Urinary bladder (tissue), 4 donors: ENCODE data around the gene PCDH18. TPM values are rescaled to one million over a fixed set of nuclear protein-coding genes. Genes with fewer than 3 reads are reported as not detected.
A peak's percentile ranks its signal among the peaks of the same experiment; 100 is the strongest.
"Not testable (repeated sequence)": the region's sequence is repeated elsewhere in the genome, so short reads cannot be mapped to it uniquely, and the experiment has no call there.

Source experiments
- DNase-seq: peaks from one replicate; pipeline ENCODE4 v3.0.0-alpha.2; 2015; ENCODE audit errors: extremely low spot score
- H3K27ac ChIP-seq: one replicate; pipeline ENCODE4 v1.5.1; 2013; ENCODE audit warnings: low read depth, mild to moderate bottlenecking, moderate library complexity
- H3K36me3 ChIP-seq: one replicate; pipeline ENCODE4 v1.6.1; 2013; ENCODE audit warnings: mild to moderate bottlenecking, moderate library complexity; ENCODE audit not compliant: insufficient read depth
- H3K4me1 ChIP-seq: one replicate; pipeline ENCODE4 v1.6.1; 2013; ENCODE audit warnings: mild to moderate bottlenecking, moderate library complexity; ENCODE audit not compliant: insufficient read depth
- H3K4me3 ChIP-seq: one replicate; pipeline ENCODE4 v1.5.1; 2013; ENCODE audit warnings: low read depth, low read length
- WGBS: extraction: QIAGEN DNeasy Blood & Tissue Kit; methylation state at CpG from one replicate; pipeline ENCODE4 v1.1.7; 2013; 5-methylcytosine and 5-hydroxymethylcytosine counted together
- polyA plus RNA-seq: library from polyadenylated mRNA; stranded (reverse); fragments of 200-250 nt; gene quantifications from one replicate; pipeline ENCODE4 v1.2.3, GENCODE V29; 2013
- total RNA-seq: library from RNA; depleted of rRNA; stranded (reverse); fragments of >200 nt; gene quantifications from one replicate; pipeline ENCODE4 v1.2.3, GENCODE V29; 2014
- donor health status: healthy with polysubstance abuse.
- donor health status: healthy.

Gene PCDH18
- total and polyA plus RNA-seq, 2 donors = 28.7 to 227 TPM

DNA sequence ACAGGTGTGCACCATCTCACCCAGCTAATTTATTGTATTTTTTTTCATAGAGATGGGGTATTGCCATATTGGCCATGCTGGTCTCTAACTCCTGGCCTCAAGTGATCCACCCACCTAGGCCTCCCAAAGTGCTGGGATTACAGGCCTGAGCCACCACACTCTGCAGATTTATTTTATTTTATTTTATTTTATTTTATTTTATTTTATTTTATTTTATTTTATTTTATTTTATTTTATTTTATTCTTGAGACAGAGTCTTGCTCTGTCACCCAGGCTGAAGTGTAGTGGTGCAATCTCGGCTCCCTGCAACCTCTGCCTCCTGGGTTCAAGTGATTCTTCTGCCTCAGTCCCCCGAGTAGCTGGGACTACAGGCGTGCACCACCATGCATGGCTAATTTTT, 15.0 kb downstream of the PCDH18 start:
- H3K27ac ChIP-seq, H3K36me3 ChIP-seq, H3K4me3 ChIP-seq, DNase-seq, H3K4me1 ChIP-seq: not testable (repeated sequence)
- WGBS = 80% methylated on average over 3 of the region's 3 CpGs

DNA sequence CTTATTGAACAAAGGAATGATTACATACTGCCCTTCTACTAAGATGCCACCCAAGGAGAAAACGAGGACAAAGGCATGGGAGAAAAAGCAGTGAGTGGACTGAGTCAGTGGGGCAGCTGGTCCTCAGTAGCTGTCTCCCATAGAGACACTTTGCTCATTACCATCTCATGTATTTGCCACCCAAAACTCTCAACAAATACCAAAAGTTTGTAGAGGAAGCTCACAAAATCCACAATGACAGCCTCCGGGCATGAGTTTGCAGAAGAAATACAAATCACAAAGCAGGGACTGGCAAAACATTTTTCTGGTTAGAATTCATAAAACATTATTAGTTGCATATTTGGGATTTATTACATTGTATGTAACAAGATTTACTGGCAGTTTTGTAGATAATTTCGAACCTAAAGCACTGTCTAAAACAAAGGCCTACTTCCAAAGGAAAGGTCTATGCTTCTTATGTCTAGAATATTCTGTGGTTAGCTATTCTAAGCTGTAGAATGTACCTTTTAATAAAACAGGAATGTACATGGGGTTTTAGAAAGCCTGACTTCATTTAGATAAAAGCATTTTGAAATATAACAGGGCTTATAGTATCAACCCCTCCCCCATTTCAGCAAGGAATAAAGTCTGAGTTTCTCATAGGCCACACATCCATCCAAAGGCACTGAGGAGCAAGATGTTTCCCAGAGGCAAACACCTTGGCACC, 17.7 kb downstream of the PCDH18 start:
- Histone ChIP-seq H3K27ac (no peak overlapping the region), H3K4me3 (no peak overlapping the region), H3K36me3 (no peaks in the 10 kb centered on the region), H3K4me1 (no peaks in the 10 kb centered on the region)
- 51% methylated on average over 3 of the region's 3 CpGs for WGBS
- DNase-seq = no peak

DNA sequence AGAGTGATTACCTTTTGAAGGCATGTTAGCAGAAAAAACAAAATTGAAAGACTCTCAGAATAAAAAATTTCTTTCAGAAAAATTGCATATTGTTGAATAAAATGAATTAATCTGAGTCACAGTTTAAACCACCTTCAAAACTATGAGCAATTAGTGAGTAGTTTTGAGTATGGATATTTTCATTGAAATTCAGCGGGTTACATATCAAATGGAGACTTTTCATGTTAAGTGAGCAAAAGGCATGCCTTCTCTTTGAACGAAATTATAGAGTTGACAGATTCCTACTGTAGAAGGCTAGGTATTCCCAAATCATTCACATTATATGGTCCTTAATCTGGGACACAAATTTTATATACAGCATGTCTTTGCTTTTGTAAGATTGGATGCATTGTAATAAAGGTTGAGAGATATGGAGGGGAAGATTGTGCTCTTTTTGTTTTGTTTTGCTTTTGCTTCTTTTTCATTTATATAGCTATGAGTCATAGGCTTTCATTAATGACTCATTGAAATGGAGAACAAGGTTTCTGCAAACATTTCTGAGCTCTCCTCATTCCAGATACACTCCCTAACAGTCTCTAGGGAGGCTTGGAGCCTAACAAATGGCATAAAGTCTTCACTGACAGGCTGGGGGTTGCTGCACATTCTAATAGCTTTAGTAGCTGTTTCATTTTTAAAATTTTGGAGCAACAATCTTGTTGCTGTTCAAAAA, 21.6 kb downstream of the PCDH18 start:
- H3K27ac ChIP-seq = no peak overlapping the region
- 53% methylated on average over 2 of the region's 2 CpGs for WGBS
- no peak overlapping the region for H3K4me3 ChIP-seq
- DNase-seq = no peak
- no peaks in the 10 kb centered on the region for H3K4me1 ChIP-seq
- H3K36me3 ChIP-seq = no peaks in the 10 kb centered on the region

DNA sequence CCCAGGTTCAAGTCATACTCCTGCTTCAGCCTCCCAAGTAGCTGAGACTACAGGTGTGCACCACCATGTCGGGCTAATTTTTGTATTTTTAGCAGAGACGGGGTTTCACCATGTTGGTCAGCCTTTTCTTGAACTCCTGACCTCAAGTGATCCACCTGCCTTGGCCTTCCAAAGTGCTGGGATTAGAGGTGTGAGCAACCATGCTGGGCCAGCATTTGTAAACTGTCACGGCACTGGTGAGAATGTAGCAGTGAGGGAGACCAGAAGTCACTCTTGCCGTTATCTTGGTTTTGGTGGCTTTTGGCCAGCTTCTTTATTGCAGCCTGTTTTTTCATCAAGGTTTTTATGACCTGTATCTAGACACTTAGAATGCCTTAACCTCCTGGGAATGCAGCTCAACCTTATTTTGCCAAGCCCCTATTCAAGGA, 22.4 kb downstream of the PCDH18 start:
- DNase-seq = no peak
- Histone ChIP-seq H3K4me1 (no peaks in the 10 kb centered on the region), H3K27ac (no peak overlapping the region), H3K4me3 (no peak overlapping the region), H3K36me3 (no peaks in the 10 kb centered on the region)
- 64% methylated on average over 4 of the region's 4 CpGs for WGBS

DNA sequence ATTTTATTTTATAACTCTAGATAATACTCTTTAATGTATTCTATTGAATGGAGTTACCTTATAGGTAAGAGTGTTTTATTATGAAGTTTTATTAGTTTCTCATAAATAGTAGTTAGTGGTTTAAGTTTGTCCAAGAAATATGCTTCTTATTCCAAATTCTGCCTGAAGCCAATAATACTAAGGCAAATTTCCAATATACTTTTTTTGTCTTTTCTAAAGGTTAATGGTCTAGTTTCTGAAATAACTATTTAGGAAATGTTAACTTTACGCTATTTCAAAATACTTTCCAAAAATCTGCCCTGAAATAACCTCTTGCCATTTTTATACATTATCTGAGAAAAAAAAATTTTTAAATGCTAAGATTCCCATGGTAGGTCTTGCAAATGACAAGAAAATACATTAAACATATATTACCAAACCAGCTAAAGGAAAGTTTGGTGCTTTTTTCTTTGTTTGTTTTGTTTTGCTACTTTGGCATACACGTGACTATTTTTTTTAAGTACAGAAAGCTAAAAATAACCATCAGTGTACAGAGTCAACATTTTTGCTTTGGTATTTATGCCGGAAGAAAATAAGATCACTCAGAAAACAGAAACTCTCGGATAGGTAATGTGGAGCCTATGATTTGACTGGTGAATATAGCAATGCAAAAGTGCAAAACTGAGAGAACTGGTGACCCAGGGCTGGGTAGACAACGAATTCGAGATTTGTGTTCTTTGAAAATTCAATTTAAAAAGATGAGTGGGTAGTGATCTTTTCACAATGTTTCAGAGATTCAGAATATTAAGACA, 29.8 kb downstream of the PCDH18 start:
- H3K27ac ChIP-seq = no peak overlapping the region
- 74% methylated on average over 6 of the region's 6 CpGs for WGBS
- H3K4me1 ChIP-seq = no peaks in the 10 kb centered on the region
- no peak for DNase-seq
- no peaks in the 10 kb centered on the region for H3K36me3 ChIP-seq
- no peak overlapping the region for H3K4me3 ChIP-seq

DNA sequence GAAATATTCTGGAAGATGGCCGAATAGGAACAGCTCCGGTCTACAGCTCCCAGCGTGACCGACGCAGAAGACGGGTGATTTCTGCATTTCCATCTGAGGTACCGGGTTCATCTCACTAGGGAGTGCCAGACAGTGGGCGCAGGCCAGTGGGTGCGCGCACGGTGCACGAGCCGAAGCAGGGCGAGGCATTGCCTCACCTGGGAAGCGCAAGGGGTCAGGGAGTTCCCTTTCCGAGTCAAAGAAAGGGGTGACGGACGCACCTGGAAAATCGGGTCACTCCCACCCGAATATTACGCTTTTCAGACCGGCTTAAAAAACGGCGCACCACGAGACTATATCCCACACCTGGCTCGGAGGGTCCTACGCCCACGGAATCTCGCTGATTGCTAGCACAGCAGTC, 36.0 kb downstream of the PCDH18 start:
- DNase-seq, H3K27ac ChIP-seq, H3K4me1 ChIP-seq, H3K36me3 ChIP-seq, H3K4me3 ChIP-seq: not testable (repeated sequence)
- 92% methylated on average over 26 of the region's 29 CpGs for WGBS

DNA sequence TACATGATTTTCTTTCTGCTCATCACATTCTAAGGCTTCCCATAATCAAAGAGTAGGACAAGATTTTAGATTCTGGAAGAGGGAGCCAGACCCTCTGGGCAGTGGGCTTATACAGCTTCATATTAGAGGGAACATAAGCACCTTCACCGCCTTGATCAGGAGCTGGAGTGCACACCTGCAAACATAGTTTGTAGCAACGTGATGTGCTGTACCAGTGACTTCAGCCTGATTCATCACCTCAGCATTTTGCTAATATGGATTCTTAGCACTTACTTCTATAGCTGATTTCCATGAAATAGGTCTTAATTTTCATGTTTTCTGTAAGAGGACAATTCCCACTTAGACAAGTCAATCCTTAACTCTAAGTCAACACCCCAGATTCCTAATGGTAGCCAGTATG, 36.7 kb downstream of the PCDH18 start:
- no peak overlapping the region for H3K4me3 ChIP-seq
- no peaks in the 10 kb centered on the region for H3K4me1 ChIP-seq
- 94% methylated on average over 2 of the region's 2 CpGs for WGBS
- no peak for DNase-seq
- H3K36me3 ChIP-seq = no peaks in the 10 kb centered on the region
- H3K27ac ChIP-seq = no peak overlapping the region

DNA sequence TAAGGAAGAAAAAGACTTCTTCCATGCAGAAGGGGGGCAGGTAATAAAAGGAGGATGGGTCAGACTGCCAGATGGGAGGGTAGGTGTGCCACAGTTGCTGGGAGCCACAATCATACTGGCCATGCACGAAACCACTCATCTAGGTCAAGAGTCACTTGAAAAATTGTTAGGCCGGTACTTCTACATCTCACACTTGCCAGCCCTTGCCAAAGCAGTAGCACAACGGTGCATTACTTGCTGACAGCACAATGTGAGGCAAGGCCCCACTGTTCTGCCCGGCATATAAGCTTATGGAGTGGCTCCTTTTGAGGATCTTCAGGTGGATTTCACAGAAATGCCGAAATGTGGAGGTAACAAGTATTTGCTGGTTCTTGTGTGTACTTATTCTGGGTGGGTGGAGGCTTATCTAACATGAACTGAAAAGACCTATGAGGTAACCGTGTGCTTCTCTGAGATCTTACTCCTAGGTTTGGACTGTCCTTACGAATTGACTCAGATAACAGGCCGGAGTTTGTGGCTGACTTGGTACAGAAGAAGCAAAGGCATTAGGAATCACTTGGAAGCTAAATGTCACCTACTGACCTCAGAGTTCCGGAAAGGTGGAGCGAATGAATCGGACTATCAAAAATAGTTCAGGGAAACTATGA, 48.9 kb downstream of the PCDH18 start:
- not testable (repeated sequence) for DNase-seq, H3K27ac ChIP-seq, H3K36me3 ChIP-seq, H3K4me1 ChIP-seq, H3K4me3 ChIP-seq
- 87% methylated on average over 11 of the region's 11 CpGs for WGBS

DNA sequence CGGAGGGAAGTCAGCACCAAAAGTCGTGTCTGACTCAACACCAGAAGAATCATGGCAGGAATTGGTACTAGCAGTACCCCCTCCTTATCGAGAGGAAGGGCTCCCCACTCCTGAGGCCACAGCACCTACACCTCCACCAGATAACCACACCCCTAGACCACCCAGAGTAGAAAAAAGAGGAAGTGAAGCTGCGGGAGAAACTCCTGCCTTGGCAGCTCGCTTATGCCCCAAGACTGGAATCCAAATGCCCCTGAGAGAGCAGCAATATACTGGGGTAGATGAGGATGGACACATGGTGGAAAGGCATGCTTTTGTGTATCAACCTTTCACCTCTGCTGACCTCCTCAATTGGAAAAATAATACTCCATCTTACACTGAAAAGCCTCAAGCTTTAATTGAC, 52.6 kb downstream of the PCDH18 start:
- H3K4me3 ChIP-seq, H3K36me3 ChIP-seq, H3K27ac ChIP-seq, H3K4me1 ChIP-seq, DNase-seq: not testable (repeated sequence)
- WGBS = 96% methylated on average over 5 of the region's 5 CpGs

DNA sequence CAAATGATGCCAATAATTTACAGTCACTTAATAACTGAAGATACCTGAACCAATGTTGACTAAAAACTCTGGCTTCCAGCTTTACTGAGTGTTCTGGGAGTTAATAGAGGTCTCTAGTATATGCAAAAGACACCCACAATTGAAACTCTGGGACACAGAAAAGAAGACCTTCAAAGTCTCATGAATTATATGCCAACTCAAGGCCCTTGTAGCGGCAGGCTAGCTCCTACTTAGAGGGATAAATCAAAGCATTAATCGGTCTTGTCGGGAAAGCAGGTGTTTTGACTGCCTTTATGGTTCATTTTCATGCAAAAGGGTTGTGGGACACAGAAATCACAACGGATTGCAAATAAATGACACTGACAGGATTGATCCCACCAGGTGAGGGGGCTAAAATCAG, 55.9 kb downstream of the PCDH18 start:
- H3K27ac ChIP-seq = peak overlapping the region; percentile 60
- no peak for DNase-seq
- 78% methylated on average over 4 of the region's 4 CpGs for WGBS
- no peaks in the 10 kb centered on the region for H3K36me3 ChIP-seq
- H3K4me1 ChIP-seq = no peaks in the 10 kb centered on the region
- no peak overlapping the region for H3K4me3 ChIP-seq

DNA sequence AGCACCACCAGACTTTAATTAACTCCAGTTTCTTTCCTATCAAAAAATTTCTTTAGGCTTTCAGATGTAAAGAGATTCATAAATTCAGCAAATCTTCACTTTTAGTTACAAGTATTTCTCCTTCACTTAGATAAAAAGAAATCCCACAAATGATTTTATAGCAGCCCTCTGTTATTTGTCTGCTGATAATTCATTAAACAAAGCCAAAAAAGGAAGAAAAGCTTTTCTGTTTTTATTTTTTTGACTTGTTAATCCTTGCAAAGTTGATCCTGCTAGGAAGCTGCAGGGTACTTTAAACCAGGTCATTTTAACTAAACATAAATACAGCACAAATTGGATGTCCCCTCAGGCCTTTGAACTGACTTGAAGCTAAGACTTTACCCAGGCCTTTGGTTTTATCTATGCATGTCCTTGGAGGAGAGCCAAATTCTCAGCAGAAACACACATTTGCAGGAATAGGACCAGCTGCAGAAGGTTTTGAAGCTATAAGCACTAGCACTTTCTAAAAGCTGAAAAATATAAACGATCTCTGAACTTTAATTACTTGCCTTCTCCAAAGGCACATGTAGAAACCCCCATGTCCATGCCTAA, 57.5 kb downstream of the PCDH18 start:
- peak; percentile 83 for DNase-seq
- no peaks in the 10 kb centered on the region for H3K36me3 ChIP-seq
- no peak overlapping the region for H3K4me3 ChIP-seq
- 7% methylated on average over 1 of the region's 1 CpG for WGBS
- no peaks in the 10 kb centered on the region for H3K4me1 ChIP-seq
- H3K27ac ChIP-seq = no peak overlapping the region

DNA sequence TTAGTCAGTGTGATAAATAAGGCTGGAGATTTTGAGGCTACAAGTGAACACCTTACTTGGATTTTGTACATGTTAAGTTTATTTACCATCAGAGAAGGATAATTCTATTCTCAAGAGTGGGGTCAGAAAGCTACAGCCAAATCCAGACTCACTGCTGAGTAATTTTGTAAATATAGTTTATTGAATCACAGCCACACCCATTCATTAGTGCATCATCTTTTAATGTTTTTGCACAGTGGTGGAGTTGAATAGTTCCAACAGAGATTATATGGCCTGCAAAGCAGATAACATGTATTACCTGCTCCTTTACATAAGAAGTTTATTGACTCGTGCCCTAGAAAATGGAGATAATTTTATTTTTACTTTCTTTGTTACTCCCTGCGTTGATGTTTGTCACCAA, 60.4 kb downstream of the PCDH18 start:
- Histone ChIP-seq H3K27ac (peak overlapping the region; percentile 23), H3K36me3 (no peaks in the 10 kb centered on the region), H3K4me3 (no peak overlapping the region), H3K4me1 (no peaks in the 10 kb centered on the region)
- 53% methylated on average over 2 of the region's 2 CpGs for WGBS
- no peak for DNase-seq

DNA sequence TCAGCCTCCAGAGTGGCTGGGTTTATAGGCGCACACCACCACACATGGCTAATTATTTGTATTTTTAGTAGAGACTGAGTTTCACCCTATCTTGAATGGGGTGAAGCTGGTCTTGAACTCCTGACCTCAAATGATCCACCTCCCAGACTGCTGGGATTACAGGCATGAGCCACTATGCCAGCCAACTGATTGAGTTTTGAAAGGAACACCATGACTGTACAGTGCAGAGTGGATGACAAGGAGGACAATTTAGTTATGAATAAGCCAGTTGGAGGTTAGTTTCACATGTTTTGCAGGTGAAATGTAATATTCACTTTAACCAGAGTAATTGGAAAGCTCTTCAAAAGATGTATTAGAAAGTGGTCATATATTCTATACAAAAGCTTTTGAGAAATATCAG, 60.8 kb downstream of the PCDH18 start:
- WGBS = 100% methylated on average over 1 of the region's 1 CpG
- Histone ChIP-seq H3K4me1 (no peaks in the 10 kb centered on the region), H3K27ac (no peak overlapping the region), H3K36me3 (no peaks in the 10 kb centered on the region), H3K4me3 (no peak overlapping the region)
- DNase-seq = no peak
